H9 (cell line): ENCODE data around the gene LYPD1. TPM values are rescaled to one million over a fixed set of nuclear protein-coding genes. Genes with fewer than 3 reads are reported as not detected.

Experiments
- DNase-seq: peaks from one replicate; pipeline ENCODE4 v3.0.0-alpha.2; 2017
- H2AFZ ChIP-seq: one replicate; pipeline ENCODE4 v1.6.1; 2013; ENCODE audit warnings: mild to moderate bottlenecking, low read length, control low read depth, moderate library complexity
- H2AK5ac ChIP-seq: 2 replicates; pipeline ENCODE4 v1.6.1; 2013; ENCODE audit warnings: low read length, control low read depth, mixed read lengths; ENCODE audit not compliant: insufficient read length
- H2BK120ac ChIP-seq: one replicate; pipeline ENCODE4 v1.6.1; 2013; ENCODE audit warnings: low read depth, mild to moderate bottlenecking, low read length, control low read depth, inconsistent platforms; ENCODE audit not compliant: poor library complexity, severe bottlenecking
- H2BK12ac ChIP-seq: 2 replicates; pipeline ENCODE4 v1.6.1; 2013; ENCODE audit warnings: low read length, control low read depth, mixed read lengths, low read depth; ENCODE audit not compliant: insufficient read length
- H2BK15ac ChIP-seq: 2 replicates; pipeline ENCODE4 v1.6.1; 2013; ENCODE audit warnings: low read depth, low read length, control low read depth
- H2BK20ac ChIP-seq: one replicate; pipeline ENCODE4 v1.6.1; 2013; ENCODE audit warnings: low read depth, mild to moderate bottlenecking, low read length, control low read depth, inconsistent platforms; ENCODE audit not compliant: poor library complexity, severe bottlenecking
- H2BK5ac ChIP-seq: 2 replicates; pipeline ENCODE4 v1.6.1; 2013; ENCODE audit warnings: low read length, control low read depth, mixed read lengths; ENCODE audit not compliant: insufficient read length
- H3K14ac ChIP-seq: 2 replicates; pipeline ENCODE4 v1.6.1; 2013; ENCODE audit warnings: low read length, control low read depth; ENCODE audit not compliant: insufficient read depth
- H3K18ac ChIP-seq: 2 replicates; pipeline ENCODE4 v1.6.1; 2013; ENCODE audit warnings: low read depth, mild to moderate bottlenecking, mixed read lengths, low read length, control low read depth; ENCODE audit not compliant: insufficient read length
- H3K23ac ChIP-seq: 2 replicates; pipeline ENCODE4 v1.6.1; 2013; ENCODE audit warnings: low read length, control low read depth, mixed read lengths, low read depth; ENCODE audit not compliant: insufficient read length
- H3K23me2 ChIP-seq: 2 replicates; pipeline ENCODE4 v1.6.1; 2013; ENCODE audit warnings: low read depth, mild to moderate bottlenecking, mixed read lengths, low read length, control low read depth; ENCODE audit not compliant: insufficient read length, poor library complexity, severe bottlenecking
- H3K27ac ChIP-seq: 2 replicates; pipeline ENCODE4 v1.5.1; 2013; ENCODE audit warnings: low read length, control low read depth, mixed read lengths, low read depth; ENCODE audit not compliant: insufficient read length
- H3K27me3 ChIP-seq: 2 replicates; pipeline ENCODE4 v1.6.1; 2013; ENCODE audit warnings: low read length, control low read depth, inconsistent platforms; ENCODE audit not compliant: insufficient read depth
- H3K4ac ChIP-seq: 2 replicates; pipeline ENCODE4 v1.6.1; 2013; ENCODE audit warnings: low read depth, mild to moderate bottlenecking, control low read depth, inconsistent platforms, low read length, moderate library complexity
- H3K4me1 ChIP-seq: 2 replicates; pipeline ENCODE4 v1.6.1; 2013; ENCODE audit warnings: low read length, control low read depth, inconsistent platforms; ENCODE audit not compliant: insufficient read depth
- H3K4me2 ChIP-seq: 2 replicates; pipeline ENCODE4 v1.6.1; 2013; ENCODE audit warnings: low read length, control low read depth, mixed read lengths; ENCODE audit not compliant: insufficient read length, insufficient read depth
- H3K56ac ChIP-seq: 2 replicates; pipeline ENCODE4 v1.6.1; 2013; ENCODE audit warnings: low read depth, mild to moderate bottlenecking, mixed read lengths, low read length, control low read depth; ENCODE audit not compliant: insufficient read length
- H3K79me1 ChIP-seq: 2 replicates; pipeline ENCODE4 v1.6.1; 2013; ENCODE audit warnings: low read depth, mild to moderate bottlenecking, moderate library complexity, low read length, control low read depth, inconsistent platforms; ENCODE audit not compliant: insufficient read depth, poor library complexity, severe bottlenecking
- H3K79me2 ChIP-seq: 2 replicates; pipeline ENCODE4 v1.6.1; 2013; ENCODE audit warnings: low read length, control low read depth, inconsistent platforms; ENCODE audit not compliant: insufficient read depth
- H3K9ac ChIP-seq: 2 replicates; pipeline ENCODE4 v1.6.1; 2013; ENCODE audit warnings: low read length, control low read depth, mixed read lengths; ENCODE audit not compliant: insufficient read length; ENCODE audit errors: extremely low read depth
- H3K9me3 ChIP-seq: one replicate; pipeline ENCODE4 v1.6.1; 2013; ENCODE audit warnings: low read depth, low read length, inconsistent platforms; ENCODE audit not compliant: control insufficient read depth
- H3T11ph ChIP-seq: one replicate; pipeline ENCODE4 v1.6.1; 2013; ENCODE audit warnings: mild to moderate bottlenecking, low read length, control low read depth, inconsistent platforms
- H4K20me1 ChIP-seq: one replicate; pipeline ENCODE4 v1.6.1; 2013; ENCODE audit not compliant: control insufficient read depth, insufficient read length, insufficient read depth
- H4K5ac ChIP-seq: 2 replicates; pipeline ENCODE4 v1.6.1; 2013; ENCODE audit warnings: low read depth, mild to moderate bottlenecking, mixed read lengths, low read length, control low read depth; ENCODE audit not compliant: insufficient read length
- H4K8ac ChIP-seq: replicated peaks from 2 replicates; pipeline ENCODE4 v1.6.1; 2013; ENCODE audit warnings: low read length, control low read depth, mixed read lengths, low read depth; ENCODE audit not compliant: insufficient read length
- H4K91ac ChIP-seq: 2 replicates; pipeline ENCODE4 v1.6.1; 2013; ENCODE audit warnings: low read depth, mild to moderate bottlenecking, moderate library complexity, mixed read lengths, low read length, control low read depth; ENCODE audit not compliant: insufficient read length
- H3K27ac Mint-ChIP-seq, 3 experiments: 2 replicates in 2 of 3; 3 replicates in 1 of 3; pipeline ENCODE4 v1.8.0; 2020 to 2021; ENCODE audit warnings: mixed read lengths in 3 of 3, mild to moderate bottlenecking in 1 of 3, moderate library complexity in 1 of 3
- H3K27me3 Mint-ChIP-seq: 2 replicates; pipeline ENCODE4 v1.8.0; 2021; ENCODE audit warnings: low read depth, mild to moderate bottlenecking, moderate library complexity, mixed read lengths
- H3K36me3 Mint-ChIP-seq, 3 experiments: 2 replicates in 2 of 3; 3 replicates in 1 of 3; pipeline ENCODE4 v1.8.0; 2020 to 2021; ENCODE audit warnings: low read depth in 3 of 3, mixed read lengths in 3 of 3; ENCODE audit not compliant: insufficient read depth in 1 of 3
- H3K4me1 Mint-ChIP-seq, 2 experiments: 2 replicates each; pipeline ENCODE4 v1.8.0; 2020; ENCODE audit warnings: mixed read lengths in 2 of 2
- H3K4me3 Mint-ChIP-seq, 2 experiments: 2 replicates in 1 of 2; 3 replicates in 1 of 2; pipeline ENCODE4 v1.8.0; 2020 to 2021; ENCODE audit warnings: mild to moderate bottlenecking in 2 of 2, mixed read lengths in 2 of 2, moderate library complexity in 1 of 2
- H3K9me3 Mint-ChIP-seq, 2 experiments: 2 replicates in 1 of 2; 3 replicates in 1 of 2; pipeline ENCODE4 v1.8.0; 2020; ENCODE audit warnings: mild to moderate bottlenecking in 2 of 2, mixed read lengths in 2 of 2, moderate library complexity in 1 of 2
- WGBS: extraction: QIAGEN DNeasy Blood & Tissue Kit; methylation state at CpG from one replicate; pipeline ENCODE4 v1.1.7; 2013; ENCODE audit warnings: missing lambda C conversion rate, low lambda C conversion rate, mixed read lengths; ENCODE audit not compliant: insufficient read length; ENCODE audit errors: extremely low coverage; 5-methylcytosine and 5-hydroxymethylcytosine counted together
- total RNA-seq: library from RNA; stranded (reverse); gene quantifications from 2 replicates; pipeline ENCODE4 v1.2.1, GENCODE V29; 2021
- TF ChIP-seq, protein P1 (sequence below): fragments of 200-600 bp; sonication (generic); conservative IDR thresholded peaks from 3 replicates; pipeline ENCODE4 v1.8.0; 2021; ENCODE audit warnings: antibody characterized with exemption, mild to moderate bottlenecking

Gene LYPD1
- total RNA-seq, 1 experiment from 2014 or later = 10.6 TPM

DNA sequence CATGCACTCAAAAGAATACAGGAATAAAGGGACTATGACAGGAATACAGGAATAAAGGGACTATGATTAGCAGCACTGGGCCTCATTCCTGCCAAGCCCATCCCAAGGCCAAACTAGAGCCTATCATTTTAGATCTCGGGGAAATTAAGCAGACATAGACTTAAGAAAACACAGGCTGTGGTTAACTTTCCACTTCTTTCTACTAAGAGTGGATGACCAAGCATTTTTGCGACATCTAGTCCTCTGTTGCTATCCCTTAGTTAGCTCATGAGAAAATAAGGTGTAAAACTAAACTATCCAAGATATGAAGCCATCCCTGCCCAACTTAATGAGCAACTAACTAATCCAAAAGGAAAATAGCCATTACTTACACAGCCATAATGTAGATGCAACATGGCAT is 5.9 kb downstream of the LYPD1 start:
- H4K8ac ChIP-seq = no peak overlapping the region
- H2BK20ac ChIP-seq = no peak overlapping the region
- Mint-ChIP-seq H3K9me3 (no peaks in the 10 kb centered on the region; a peak in 2 of 5 replicates), H3K4me3 (no peak overlapping the region), H3K4me1 (peaks cover 4 to 6% of the 10 kb centered on the region in 2 experiments), H3K27me3 (peaks cover 38% of the 10 kb centered on the region), H3K36me3 (no peaks in the 10 kb centered on the region), H3K27ac (no peak overlapping the region)
- H2AK5ac ChIP-seq = no peak overlapping the region
- DNase-seq = no peak
- no peaks in the 10 kb centered on the region for H3K9me3 ChIP-seq
- H3K4me2 ChIP-seq = no peak overlapping the region
- no peaks in the 10 kb centered on the region for H3K79me2 ChIP-seq
- H2BK15ac ChIP-seq = no peak overlapping the region
- peaks cover 15% of the 10 kb centered on the region; the same call in 1 of the 2 replicates for H3K27me3 ChIP-seq
- TF ChIP-seq, protein P1, sequence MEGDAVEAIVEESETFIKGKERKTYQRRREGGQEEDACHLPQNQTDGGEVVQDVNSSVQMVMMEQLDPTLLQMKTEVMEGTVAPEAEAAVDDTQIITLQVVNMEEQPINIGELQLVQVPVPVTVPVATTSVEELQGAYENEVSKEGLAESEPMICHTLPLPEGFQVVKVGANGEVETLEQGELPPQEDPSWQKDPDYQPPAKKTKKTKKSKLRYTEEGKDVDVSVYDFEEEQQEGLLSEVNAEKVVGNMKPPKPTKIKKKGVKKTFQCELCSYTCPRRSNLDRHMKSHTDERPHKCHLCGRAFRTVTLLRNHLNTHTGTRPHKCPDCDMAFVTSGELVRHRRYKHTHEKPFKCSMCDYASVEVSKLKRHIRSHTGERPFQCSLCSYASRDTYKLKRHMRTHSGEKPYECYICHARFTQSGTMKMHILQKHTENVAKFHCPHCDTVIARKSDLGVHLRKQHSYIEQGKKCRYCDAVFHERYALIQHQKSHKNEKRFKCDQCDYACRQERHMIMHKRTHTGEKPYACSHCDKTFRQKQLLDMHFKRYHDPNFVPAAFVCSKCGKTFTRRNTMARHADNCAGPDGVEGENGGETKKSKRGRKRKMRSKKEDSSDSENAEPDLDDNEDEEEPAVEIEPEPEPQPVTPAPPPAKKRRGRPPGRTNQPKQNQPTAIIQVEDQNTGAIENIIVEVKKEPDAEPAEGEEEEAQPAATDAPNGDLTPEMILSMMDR = no peak
- peaks cover 10% of the 10 kb centered on the region for H3K23me2 ChIP-seq
- H3K27ac ChIP-seq = no peak overlapping the region
- H2BK5ac ChIP-seq = no peak overlapping the region
- no peak overlapping the region for H2BK12ac ChIP-seq
- H4K5ac ChIP-seq = no peak overlapping the region
- no peak overlapping the region for H3T11ph ChIP-seq
- no peaks in the 10 kb centered on the region for H3K4me1 ChIP-seq
- H3K14ac ChIP-seq = no peak overlapping the region
- no peak overlapping the region for H2BK120ac ChIP-seq
- no peaks in the 10 kb centered on the region for H3K79me1 ChIP-seq
- H3K23ac ChIP-seq = no peak overlapping the region
- no peak overlapping the region for H3K4ac ChIP-seq
- H3K18ac ChIP-seq = no peak overlapping the region
- no CpG with 5 or more reads among the region's 2 CpGs for WGBS
- H3K56ac ChIP-seq = no peak overlapping the region
- no peaks in the 10 kb centered on the region for H4K20me1 ChIP-seq
- H3K9ac ChIP-seq = no peak overlapping the region
- no peak overlapping the region for H4K91ac ChIP-seq
- H2AFZ ChIP-seq = no peak overlapping the region
